Skeletal muscle satellite cell (primary cell): ENCODE data around the gene COL7A1.

ENCODE experiments used
- H3K27me3 ChIP-seq: 2 replicates; pipeline ENCODE4 v1.7.0; 2013; ENCODE audit warnings: low read length; ENCODE audit not compliant: control insufficient read depth, insufficient read depth
- H3K36me3 ChIP-seq: 2 replicates; pipeline ENCODE4 v1.7.0; 2013; ENCODE audit warnings: mild to moderate bottlenecking, control low read depth, low read length; ENCODE audit not compliant: insufficient read depth
- H3K4me1 ChIP-seq: 2 replicates; pipeline ENCODE4 v1.7.0; 2013; ENCODE audit warnings: low read length; ENCODE audit not compliant: control insufficient read depth, insufficient read depth
- H3K4me2 ChIP-seq: 2 replicates; pipeline ENCODE4 v1.7.0; 2013; ENCODE audit warnings: mild to moderate bottlenecking, low read length
- H3K4me3 ChIP-seq: 2 replicates; pipeline ENCODE4 v1.7.0; 2013; ENCODE audit warnings: low read length
- H3K9ac ChIP-seq: 2 replicates; pipeline ENCODE4 v1.7.0; 2013; ENCODE audit warnings: mild to moderate bottlenecking, low read depth, low read length, moderate library complexity
- H3K9me3 ChIP-seq: replicated peaks from 2 replicates; pipeline ENCODE4 v1.7.0; 2013; ENCODE audit warnings: mild to moderate bottlenecking, control low read depth, low read length

COL7A1 gene

DNA sequence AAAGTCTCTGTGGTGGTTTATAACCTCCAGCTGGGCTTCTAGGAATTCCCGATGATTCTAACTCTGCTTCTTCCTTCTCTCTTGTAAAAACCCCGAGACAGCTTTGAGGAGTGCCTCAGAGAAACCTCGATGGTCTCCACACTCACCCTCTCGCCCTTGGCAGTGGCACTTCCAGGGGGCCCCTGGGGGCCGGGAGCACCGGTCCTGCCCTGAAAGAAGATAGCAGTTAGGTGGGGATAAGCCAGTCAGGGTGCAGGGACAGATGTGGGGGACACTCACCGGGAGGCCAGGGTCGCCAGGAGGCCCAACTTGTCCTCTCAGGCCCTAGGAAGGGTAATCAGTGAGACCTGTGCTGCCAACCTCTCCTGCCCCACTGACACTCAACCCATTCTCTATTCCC lies 9.7 kb downstream of the COL7A1 start:
- H3K4me1 ChIP-seq, result no peaks in the 10 kb centered on the region
- no peak overlapping the region for H3K4me3 ChIP-seq
- H3K9ac ChIP-seq, result no peak overlapping the region
- no peaks in the 10 kb centered on the region for H3K9me3 ChIP-seq
- H3K4me2 ChIP-seq, result no peak overlapping the region
- H3K27me3 ChIP-seq, result no peaks in the 10 kb centered on the region
- peaks cover 16% of the 10 kb centered on the region for H3K36me3 ChIP-seq

- no peak overlapping the region for H3K9ac ChIP-seq
Measured at GRCh38 chr3:48584836-48585235, 10.3 kb downstream of the COL7A1 start.

GRCh38 chr3:48581621-48582481 lies 13.3 kb downstream of the COL7A1 start:
- peaks cover 20% of the 10 kb centered on the region for H3K36me3 ChIP-seq
- H3K4me3 ChIP-seq, result no peak overlapping the region
- no peaks in the 10 kb centered on the region for H3K4me1 ChIP-seq
- H3K27me3 ChIP-seq, result no peaks in the 10 kb centered on the region
- no peak overlapping the region for H3K4me2 ChIP-seq
- no peak overlapping the region for H3K9ac ChIP-seq
- H3K9me3 ChIP-seq, result no peaks in the 10 kb centered on the region

More at GRCh38 chr3:48584836-48585235, 10.3 kb downstream of the COL7A1 start:
- no peaks in the 10 kb centered on the region for H3K9me3 ChIP-seq
- H3K4me3 ChIP-seq, result no peak overlapping the region
- H3K36me3 ChIP-seq, result peaks cover 16% of the 10 kb centered on the region
- H3K4me2 ChIP-seq, result no peak overlapping the region
- no peaks in the 10 kb centered on the region for H3K4me1 ChIP-seq
- H3K27me3 ChIP-seq, result no peaks in the 10 kb centered on the region

- H3K4me1 ChIP-seq, result no peaks in the 10 kb centered on the region
- no peak overlapping the region for H3K4me3 ChIP-seq
- peaks cover 15% of the 10 kb centered on the region for H3K36me3 ChIP-seq
- no peaks in the 10 kb centered on the region for H3K9me3 ChIP-seq
- H3K9ac ChIP-seq, result no peak overlapping the region
- H3K4me2 ChIP-seq, result no peak overlapping the region
- no peaks in the 10 kb centered on the region for H3K27me3 ChIP-seq
Measured at GRCh38 chr3:48576647-48577046, 18.5 kb downstream of the COL7A1 start.

- Histone ChIP-seq H3K4me3 (no peak overlapping the region), H3K9ac (no peak overlapping the region), H3K36me3 (peaks cover 15% of the 10 kb centered on the region), H3K9me3 (no peaks in the 10 kb centered on the region), H3K4me1 (no peaks in the 10 kb centered on the region), H3K27me3 (no peaks in the 10 kb centered on the region), H3K4me2 (no peak overlapping the region)
Measured at GRCh38 chr3:48575366-48575765, 19.8 kb downstream of the COL7A1 start.

- H3K4me2 ChIP-seq, result no peak overlapping the region
- H3K9ac ChIP-seq, result no peak overlapping the region
- H3K9me3 ChIP-seq, result no peaks in the 10 kb centered on the region
- H3K27me3 ChIP-seq, result no peaks in the 10 kb centered on the region
- H3K36me3 ChIP-seq, result peaks cover 13% of the 10 kb centered on the region
- no peaks in the 10 kb centered on the region for H3K4me1 ChIP-seq
- no peak overlapping the region for H3K4me3 ChIP-seq
Measured at GRCh38 chr3:48573973-48574585, 21.1 kb downstream of the COL7A1 start.

DNA sequence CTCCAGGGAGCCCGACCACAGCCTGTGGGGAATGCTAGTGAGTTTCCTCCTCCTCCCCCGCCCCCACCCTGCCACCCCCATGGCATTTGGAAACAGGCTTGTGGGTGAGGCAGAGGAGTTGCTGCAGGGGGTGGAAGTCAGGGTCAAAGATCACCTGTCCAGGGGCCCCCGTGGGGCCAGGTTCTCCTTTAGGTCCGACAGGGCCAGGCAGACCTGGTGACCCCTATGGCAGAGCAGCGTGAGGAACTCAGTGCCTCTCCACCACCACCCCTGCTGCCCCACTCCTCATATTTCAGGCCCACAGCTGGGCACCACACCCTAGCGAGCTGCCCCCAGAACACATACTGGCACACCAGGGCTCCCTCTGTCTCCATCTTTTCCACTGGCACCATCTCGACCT lies 22.6 kb downstream of the COL7A1 start:
- Histone ChIP-seq H3K9ac (no peak overlapping the region), H3K27me3 (no peaks in the 10 kb centered on the region), H3K4me1 (no peaks in the 10 kb centered on the region), H3K4me3 (no peak overlapping the region), H3K4me2 (no peak overlapping the region), H3K36me3 (peaks cover 9% of the 10 kb centered on the region), H3K9me3 (no peaks in the 10 kb centered on the region)

DNA sequence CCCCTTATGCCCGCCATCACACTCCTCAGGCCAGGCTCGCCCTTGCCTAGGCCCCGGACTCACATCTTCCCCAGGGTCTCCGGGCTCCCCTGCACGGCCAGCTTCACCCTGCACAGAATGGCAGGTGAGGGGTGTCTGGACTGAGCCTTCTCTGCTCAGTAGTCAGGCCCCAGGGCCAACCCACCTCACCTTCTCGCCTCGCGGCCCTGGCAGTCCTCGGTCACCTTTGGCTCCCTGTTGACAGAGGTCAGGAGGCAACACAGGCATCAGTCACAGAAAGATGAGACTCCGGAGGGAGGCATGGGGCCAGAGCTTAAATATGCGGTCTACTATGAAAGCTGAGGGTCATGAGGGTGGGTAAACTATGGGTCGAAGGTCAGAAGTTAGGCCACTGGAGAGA lies 23.2 kb downstream of the COL7A1 start:
- peaks cover under 1% of the 10 kb centered on the region for H3K4me1 ChIP-seq
- H3K9ac ChIP-seq, result no peak overlapping the region
- peaks cover 8% of the 10 kb centered on the region for H3K36me3 ChIP-seq
- H3K4me3 ChIP-seq, result no peak overlapping the region
- H3K27me3 ChIP-seq, result no peaks in the 10 kb centered on the region
- H3K9me3 ChIP-seq, result no peaks in the 10 kb centered on the region
- no peak overlapping the region for H3K4me2 ChIP-seq

DNA sequence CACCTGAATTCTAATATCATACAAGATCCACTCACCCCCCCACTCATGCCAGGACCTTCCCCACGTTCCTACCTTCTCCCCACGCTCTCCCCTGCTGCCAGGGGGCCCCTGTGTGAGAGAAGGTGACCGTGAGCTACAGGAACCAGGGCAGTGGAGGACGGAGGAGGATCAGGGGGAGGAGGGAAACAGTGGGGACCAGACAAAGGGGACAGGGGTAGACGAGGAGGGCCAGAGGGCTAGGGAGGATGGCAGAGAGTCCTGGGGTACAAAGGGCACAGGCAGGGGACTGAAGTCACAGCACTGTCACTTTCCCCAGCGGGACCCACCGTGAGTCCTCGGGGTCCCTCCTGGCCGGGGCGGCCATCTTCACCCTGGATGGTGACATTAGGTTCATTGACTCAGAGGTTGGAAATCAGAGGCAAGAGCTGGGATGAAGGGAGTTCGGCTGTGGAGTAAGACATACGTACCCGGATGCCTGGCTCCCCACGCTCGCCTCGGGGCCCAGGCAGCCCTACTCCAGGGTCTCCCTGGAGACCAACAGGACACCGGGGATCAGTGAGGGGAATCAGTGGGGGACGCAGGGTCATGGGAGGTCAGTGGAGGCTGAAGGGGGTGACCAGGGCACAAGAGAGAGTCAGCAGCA lies 25.2 kb downstream of the COL7A1 start:
- Histone ChIP-seq H3K36me3 (peaks cover 8% of the 10 kb centered on the region), H3K9me3 (no peaks in the 10 kb centered on the region), H3K4me2 (no peak overlapping the region), H3K4me1 (peaks cover 20% of the 10 kb centered on the region), H3K9ac (no peak overlapping the region), H3K27me3 (no peaks in the 10 kb centered on the region), H3K4me3 (no peak overlapping the region)

- Histone ChIP-seq H3K9ac (no peak overlapping the region), H3K4me1 (peaks cover 25% of the 10 kb centered on the region), H3K36me3 (peaks cover 8% of the 10 kb centered on the region), H3K27me3 (no peaks in the 10 kb centered on the region), H3K4me3 (no peak overlapping the region), H3K9me3 (no peaks in the 10 kb centered on the region), H3K4me2 (no peak overlapping the region)
Measured at GRCh38 chr3:48569400-48569799, 25.7 kb downstream of the COL7A1 start.

- Histone ChIP-seq H3K9ac (no peak overlapping the region), H3K4me3 (no peak overlapping the region), H3K4me1 (peaks cover 35% of the 10 kb centered on the region), H3K4me2 (no peak overlapping the region), H3K27me3 (no peaks in the 10 kb centered on the region), H3K36me3 (peaks cover 8% of the 10 kb centered on the region), H3K9me3 (no peaks in the 10 kb centered on the region)
Measured at GRCh38 chr3:48568476-48568875, 26.7 kb downstream of the COL7A1 start.
